ENCODE results near the gene BCL6B.
"Not testable (repeated sequence)": the region's sequence is repeated elsewhere in the genome, so short reads cannot be mapped to it uniquely, and the experiment has no call there.

The BCL6B gene

DNA sequence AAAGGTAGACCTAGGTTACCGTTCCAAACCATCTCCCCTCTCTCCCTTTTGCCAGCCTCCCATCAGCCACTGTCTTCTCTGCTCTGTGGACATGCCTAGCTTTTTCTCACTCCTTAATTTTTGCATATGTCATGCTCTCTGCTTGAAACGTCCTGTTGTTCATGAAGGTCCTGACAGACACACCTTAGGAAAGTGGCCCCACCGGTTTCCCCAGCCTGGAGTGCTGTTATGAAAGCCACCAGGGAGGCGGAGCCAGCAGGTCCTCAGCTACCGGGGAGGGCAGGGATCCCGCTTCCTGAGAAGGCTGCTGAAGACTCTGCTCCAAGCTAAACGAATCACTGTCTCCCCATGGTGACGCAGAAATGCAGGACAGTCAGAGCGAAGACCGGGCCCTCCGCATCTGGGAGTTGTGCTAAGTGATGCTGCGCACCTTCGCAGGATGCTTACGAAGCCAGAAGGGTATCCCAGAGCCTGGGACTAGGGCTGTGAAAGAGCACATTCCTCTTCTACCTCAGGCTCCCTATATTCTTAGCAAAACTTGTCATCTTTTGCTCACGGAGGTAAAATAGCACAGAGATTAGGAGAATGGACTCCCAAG lies 23.4 kb downstream of the BCL6B start:
- ATAC-seq (ENCODE audit: low read depth) (peak; percentile 11), DNase-seq (ENCODE audit: low spot score in 2 of 2) (peak in 1 of 2 donors; percentile 37)
- H3K27ac Mint-ChIP-seq, result peak overlapping the region; percentile 86
- peaks cover 26% of the 10 kb centered on the region for H3K4me1 Mint-ChIP-seq
- no peaks in the 10 kb centered on the region for H3K27me3 Mint-ChIP-seq
- H3K4me3 Mint-ChIP-seq, result peak overlapping the region; percentile 85
- no peaks in the 10 kb centered on the region for H3K9me3 Mint-ChIP-seq
- H3K36me3 Mint-ChIP-seq, result no peaks in the 10 kb centered on the region

DNA sequence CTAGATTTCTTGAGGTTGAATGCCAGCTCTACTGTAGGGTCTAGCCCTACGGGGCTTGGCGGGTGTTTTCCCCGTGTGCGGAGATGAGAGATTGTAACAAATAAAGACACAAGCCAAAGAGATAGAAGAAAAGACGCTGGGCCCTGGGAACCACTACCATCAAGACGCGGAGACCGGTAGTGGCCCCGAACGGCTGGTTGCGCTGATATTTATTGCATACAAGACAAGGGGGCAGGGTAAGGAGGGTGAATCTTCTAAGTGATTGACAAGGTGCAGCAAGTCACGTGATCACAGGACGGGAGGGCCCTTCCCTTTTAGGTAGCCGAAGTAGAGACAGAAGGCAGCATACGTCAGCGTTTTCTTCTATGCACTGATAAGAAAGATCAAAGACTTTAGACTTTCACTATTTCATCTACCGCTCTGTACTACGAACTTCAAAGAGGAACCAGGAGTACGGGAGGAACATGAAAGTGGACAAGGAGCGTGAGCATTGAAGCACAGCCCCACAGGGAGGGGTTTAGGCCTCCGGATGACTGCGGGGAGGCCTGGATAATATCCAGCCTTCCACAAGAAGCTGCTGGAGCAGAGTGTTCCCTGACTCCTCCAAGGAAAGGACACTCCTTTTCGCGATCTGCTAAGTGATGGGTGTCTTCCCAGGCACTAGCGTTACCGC lies 24.0 kb downstream of the BCL6B start:
- not testable (repeated sequence) for H3K27me3 Mint-ChIP-seq, H3K9me3 Mint-ChIP-seq, H3K36me3 Mint-ChIP-seq
- ATAC-seq (ENCODE audit: low read depth) (peak; percentile 44), DNase-seq (ENCODE audit: low spot score in 2 of 2) (peak; percentile 63 to 64)
- peak overlapping the region; percentile 86 for H3K27ac Mint-ChIP-seq
- H3K4me3 Mint-ChIP-seq, result peak overlapping the region; percentile 85
- H3K4me1 Mint-ChIP-seq, result peaks cover 27% of the 10 kb centered on the region

DNA sequence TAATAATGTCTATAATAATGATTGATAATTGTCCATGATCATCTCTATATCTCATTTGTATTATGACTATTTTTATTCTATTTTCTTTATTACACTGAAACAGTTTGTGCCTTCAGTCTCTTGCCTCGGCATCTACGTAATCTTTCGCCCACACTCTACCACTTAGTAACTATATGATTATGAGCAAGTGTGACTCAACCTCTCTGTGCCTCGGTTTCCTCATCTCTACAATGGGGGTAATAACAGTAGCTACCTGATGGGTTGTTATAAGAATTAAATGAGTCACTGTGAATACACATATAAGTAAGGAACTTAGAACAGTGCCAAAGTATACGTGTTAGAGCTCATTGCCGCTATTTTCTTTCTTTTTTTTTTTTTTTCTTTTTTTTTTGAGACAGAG lies 24.7 kb downstream of the BCL6B start:
- Mint-ChIP-seq H3K36me3 (no peaks in the 10 kb centered on the region), H3K9me3 (no peaks in the 10 kb centered on the region), H3K27me3 (no peaks in the 10 kb centered on the region), H3K4me3 (no peak overlapping the region), H3K27ac (peak overlapping the region; percentile 86), H3K4me1 (peaks cover 28% of the 10 kb centered on the region)
- no peak for DNase-seq (ENCODE audit: low spot score in 2 of 2)
- ATAC-seq (ENCODE audit: low read depth), result no peak

DNA sequence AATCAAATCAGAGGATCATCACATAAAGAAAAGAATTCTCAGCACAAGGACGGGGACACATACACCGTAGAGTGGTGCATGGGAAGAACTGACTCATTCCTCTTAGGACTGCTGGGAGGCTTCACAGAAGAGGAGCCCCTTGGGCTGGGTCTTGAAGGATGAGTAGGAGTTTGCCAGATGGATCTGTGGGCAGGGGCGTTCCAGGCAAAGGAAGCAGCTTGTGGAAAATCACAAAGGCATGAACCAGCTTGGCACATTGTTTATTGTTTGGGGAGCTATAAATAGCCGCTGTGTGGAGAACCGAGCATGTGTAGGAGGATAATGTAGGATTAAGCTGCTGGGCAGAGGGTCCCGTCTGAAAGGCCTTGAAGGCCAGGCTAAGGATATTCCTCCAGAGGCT lies 26.1 kb downstream of the BCL6B start:
- no peaks in the 10 kb centered on the region for H3K36me3 Mint-ChIP-seq
- DNase-seq (ENCODE audit: low spot score in 2 of 2), result no peak
- no peaks in the 10 kb centered on the region for H3K9me3 Mint-ChIP-seq
- H3K4me1 Mint-ChIP-seq, result peaks cover 20% of the 10 kb centered on the region
- no peak for ATAC-seq (ENCODE audit: low read depth)
- H3K4me3 Mint-ChIP-seq, result no peak overlapping the region
- H3K27me3 Mint-ChIP-seq, result no peaks in the 10 kb centered on the region
- H3K27ac Mint-ChIP-seq, result no peak overlapping the region

DNA sequence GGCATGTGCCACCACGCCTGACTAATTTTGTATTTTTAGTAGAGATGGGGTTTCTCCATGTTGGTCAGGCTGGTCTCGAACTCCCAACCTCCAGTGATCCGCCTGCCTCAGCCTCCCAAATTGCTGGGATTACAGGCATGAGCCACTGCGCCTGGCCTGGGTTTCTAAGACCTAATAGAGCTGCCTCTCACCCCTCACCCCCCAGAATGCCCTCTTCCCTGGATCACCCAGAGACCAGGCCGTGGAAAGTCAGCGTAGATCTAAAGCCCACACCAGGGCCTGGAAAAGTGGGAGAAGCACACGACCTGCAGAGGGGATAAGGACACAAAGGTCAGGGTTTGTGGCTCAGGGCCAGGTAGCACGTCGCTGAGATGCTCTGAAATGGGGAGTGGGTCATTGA lies 27.7 kb downstream of the BCL6B start:
- not testable (repeated sequence) for H3K27ac Mint-ChIP-seq; DNase-seq (ENCODE audit: low spot score in 2 of 2); H3K27me3 Mint-ChIP-seq; H3K4me3 Mint-ChIP-seq; H3K9me3 Mint-ChIP-seq; H3K36me3 Mint-ChIP-seq; ATAC-seq (ENCODE audit: low read depth)
- peaks cover 19% of the 10 kb centered on the region for H3K4me1 Mint-ChIP-seq

DNA sequence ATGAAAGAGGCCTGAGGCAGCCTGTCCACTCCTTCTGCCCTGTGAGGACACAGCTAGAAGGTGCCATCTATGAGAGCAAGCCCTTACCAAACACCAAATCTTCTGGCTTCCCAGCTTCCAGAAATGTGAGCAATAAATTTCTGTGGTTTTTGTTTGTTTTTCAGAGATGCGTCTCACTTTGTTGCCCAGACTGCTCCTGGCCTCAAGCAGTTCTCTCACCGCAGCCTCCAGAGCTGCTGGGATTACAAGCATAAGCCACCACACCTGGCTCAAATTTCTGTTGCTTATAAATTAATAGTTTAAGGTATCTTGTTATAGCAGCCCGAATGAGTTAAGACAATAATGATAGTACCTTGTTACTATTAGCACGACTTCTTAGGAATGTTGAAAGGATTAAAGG lies 33.5 kb downstream of the BCL6B start:
- Mint-ChIP-seq H3K36me3 (no peaks in the 10 kb centered on the region), H3K27me3 (peaks cover 10% of the 10 kb centered on the region), H3K9me3 (no peaks in the 10 kb centered on the region), H3K4me1 (peaks cover 5% of the 10 kb centered on the region), H3K4me3 (no peak overlapping the region), H3K27ac (no peak overlapping the region)
- ATAC-seq (ENCODE audit: low read depth) (no peak), DNase-seq (ENCODE audit: low spot score in 2 of 2) (no peak)

DNA sequence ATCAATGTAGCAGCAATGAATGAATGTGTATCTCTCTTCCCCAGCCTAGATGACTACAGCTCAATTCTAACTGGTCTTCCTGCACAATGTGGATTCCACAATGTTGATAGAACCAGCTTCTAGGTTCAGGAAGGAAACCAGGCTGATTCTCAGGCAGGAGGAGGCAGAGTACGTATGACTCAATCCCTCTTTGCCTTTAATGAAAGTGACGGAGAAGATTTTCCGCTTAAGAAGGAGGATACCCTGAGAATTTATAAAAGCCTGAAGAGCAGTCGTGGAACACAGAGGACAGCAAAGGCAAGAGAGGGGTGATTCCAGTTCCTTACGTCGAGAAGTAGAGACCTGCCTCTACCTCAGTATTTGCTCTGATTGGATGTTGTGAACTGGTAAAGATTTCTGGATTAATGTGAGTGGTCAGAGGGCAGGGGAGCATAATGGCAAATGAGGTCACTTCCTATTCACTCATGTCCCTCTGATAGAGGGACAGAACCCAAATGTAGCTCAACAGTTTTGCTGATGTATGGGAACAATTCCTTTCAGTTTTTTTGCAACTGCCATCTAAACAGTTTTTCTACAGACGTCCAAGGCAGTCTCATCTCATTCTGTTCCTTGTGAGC lies 36.1 kb downstream of the BCL6B start:
- peaks cover 19% of the 10 kb centered on the region for H3K27me3 Mint-ChIP-seq
- H3K4me3 Mint-ChIP-seq, result no peak overlapping the region
- no peaks in the 10 kb centered on the region for H3K9me3 Mint-ChIP-seq
- DNase-seq (ENCODE audit: low spot score in 2 of 2) (no peak), ATAC-seq (ENCODE audit: low read depth) (no peak)
- H3K4me1 Mint-ChIP-seq, result no peaks in the 10 kb centered on the region
- no peaks in the 10 kb centered on the region for H3K36me3 Mint-ChIP-seq
- no peak overlapping the region for H3K27ac Mint-ChIP-seq

DNA sequence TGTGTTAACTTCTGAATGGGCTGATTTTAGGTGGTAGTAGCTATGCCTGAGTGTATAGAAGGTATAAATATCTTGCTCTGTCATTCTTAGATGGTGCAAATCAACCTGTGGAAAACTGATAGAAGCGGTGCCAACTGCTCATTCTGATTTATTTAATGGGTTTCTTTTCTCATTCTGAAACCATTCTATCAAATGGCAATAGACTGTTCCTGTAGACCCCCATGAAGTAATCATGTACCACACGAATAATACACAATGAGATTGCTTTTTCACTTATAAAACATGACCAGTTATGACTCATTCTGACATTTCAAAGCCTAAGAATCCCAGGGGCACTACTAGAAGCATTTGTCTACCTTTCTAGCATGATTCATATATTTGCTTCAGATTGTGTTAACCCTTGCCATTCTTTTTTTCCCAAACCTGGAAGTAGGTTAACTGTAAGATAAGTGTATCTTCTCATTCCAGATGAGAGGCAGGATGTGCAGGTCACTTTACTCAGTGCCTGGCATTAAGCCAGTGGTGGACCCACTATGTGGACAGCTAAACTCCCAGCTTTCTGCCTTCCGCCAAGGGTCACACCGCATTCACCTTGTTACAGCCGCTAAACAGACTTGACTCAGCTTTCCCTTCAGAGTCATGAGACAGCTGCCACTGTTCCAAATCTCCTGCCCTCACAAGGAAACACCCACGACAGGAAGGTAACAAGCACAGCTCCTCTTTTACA lies 37.5 kb downstream of the BCL6B start:
- H3K9me3 Mint-ChIP-seq, result no peaks in the 10 kb centered on the region
- H3K27me3 Mint-ChIP-seq, result peaks cover 21% of the 10 kb centered on the region
- H3K4me1 Mint-ChIP-seq, result no peaks in the 10 kb centered on the region
- no peak overlapping the region for H3K4me3 Mint-ChIP-seq
- ATAC-seq (ENCODE audit: low read depth) (no peak), DNase-seq (ENCODE audit: low spot score in 2 of 2) (no peak)
- H3K27ac Mint-ChIP-seq, result no peak overlapping the region
- no peaks in the 10 kb centered on the region for H3K36me3 Mint-ChIP-seq

DNA sequence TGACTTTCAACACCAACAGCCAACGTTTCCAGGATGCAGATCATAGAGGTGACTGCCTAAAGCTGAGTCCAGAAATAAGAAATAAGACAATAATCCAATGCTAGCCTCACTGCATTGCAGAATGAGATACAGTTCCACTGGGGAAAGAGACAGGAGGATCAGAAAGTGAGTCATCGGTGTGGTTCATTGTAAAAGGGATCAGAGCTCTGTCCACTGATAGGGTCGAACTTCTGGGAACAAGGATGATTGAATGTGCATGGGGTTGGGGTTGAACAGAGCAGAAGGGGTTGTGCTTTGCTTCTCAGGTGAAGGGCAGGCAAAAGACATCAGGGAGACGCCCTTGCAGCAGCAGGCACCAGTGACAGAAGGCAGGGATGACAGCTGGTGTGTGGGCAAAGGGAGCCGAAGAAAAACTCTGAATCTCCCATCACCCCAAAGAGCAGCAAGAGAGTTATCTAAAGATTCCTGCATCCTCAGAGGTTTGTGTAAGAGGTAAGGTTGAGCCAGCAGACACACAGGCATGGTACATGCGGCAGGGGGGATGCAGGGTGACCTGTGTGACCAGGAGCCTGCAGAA lies 40.8 kb downstream of the BCL6B start:
- H3K4me3 Mint-ChIP-seq, result no peak overlapping the region
- H3K36me3 Mint-ChIP-seq, result peaks cover 7% of the 10 kb centered on the region
- no peak for ATAC-seq (ENCODE audit: low read depth)
- DNase-seq (ENCODE audit: low spot score in 2 of 2), result no peak
- peaks cover 9% of the 10 kb centered on the region for H3K9me3 Mint-ChIP-seq
- peaks cover 24% of the 10 kb centered on the region for H3K27me3 Mint-ChIP-seq
- H3K4me1 Mint-ChIP-seq, result no peaks in the 10 kb centered on the region
- H3K27ac Mint-ChIP-seq, result no peak overlapping the region

DNA sequence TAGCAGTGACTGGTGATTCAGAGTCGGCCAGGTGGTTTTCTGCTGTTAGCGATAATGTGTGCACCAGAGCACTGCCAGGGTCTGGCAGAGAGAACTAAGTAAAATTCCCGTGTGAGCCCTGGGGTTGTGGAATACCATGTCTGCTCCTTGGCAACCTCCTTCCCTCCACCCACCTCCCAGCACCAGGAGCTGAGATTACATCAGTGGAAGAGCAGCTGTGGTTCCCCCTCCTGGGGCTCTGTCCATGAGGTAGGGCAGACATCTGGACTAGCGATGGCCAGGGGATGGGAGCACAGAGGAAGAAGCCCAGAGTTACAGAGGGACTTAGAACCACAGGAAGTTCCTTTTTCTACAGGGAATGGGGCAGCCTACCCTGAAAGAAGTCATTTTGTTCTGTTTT lies 41.4 kb downstream of the BCL6B start:
- Mint-ChIP-seq H3K36me3 (peaks cover 9% of the 10 kb centered on the region), H3K4me3 (no peak overlapping the region), H3K4me1 (no peaks in the 10 kb centered on the region), H3K9me3 (peaks cover 14% of the 10 kb centered on the region), H3K27me3 (peaks cover 22% of the 10 kb centered on the region), H3K27ac (no peak overlapping the region)
- DNase-seq (ENCODE audit: low spot score in 2 of 2) (no peak), ATAC-seq (ENCODE audit: low read depth) (no peak)

DNA sequence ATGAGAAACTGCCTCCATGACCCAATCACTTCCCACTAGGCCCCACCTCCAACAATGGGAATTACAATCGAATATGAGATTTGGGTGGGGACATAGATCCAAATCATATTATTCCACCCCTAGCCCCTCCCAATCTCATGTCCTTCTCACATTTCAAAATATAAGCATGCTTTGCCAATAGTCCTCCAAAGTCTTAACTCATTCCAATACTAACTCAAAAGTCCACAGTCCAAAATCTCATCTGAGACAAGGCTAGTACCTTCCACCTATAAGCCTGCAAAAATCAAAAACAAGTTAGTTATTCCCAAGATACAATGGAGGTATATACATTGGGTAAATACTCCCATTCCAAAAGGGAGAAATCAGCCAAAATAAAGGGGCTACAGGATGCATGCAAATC lies 44.3 kb downstream of the BCL6B start:
- ATAC-seq (ENCODE audit: low read depth) (no peak), DNase-seq (ENCODE audit: low spot score in 2 of 2) (no peak)
- H3K36me3 Mint-ChIP-seq, result peaks cover 11% of the 10 kb centered on the region
- no peak overlapping the region for H3K27ac Mint-ChIP-seq
- H3K4me1 Mint-ChIP-seq, result no peaks in the 10 kb centered on the region
- peaks cover 15% of the 10 kb centered on the region for H3K9me3 Mint-ChIP-seq
- peaks cover 19% of the 10 kb centered on the region for H3K27me3 Mint-ChIP-seq
- no peak overlapping the region for H3K4me3 Mint-ChIP-seq

DNA sequence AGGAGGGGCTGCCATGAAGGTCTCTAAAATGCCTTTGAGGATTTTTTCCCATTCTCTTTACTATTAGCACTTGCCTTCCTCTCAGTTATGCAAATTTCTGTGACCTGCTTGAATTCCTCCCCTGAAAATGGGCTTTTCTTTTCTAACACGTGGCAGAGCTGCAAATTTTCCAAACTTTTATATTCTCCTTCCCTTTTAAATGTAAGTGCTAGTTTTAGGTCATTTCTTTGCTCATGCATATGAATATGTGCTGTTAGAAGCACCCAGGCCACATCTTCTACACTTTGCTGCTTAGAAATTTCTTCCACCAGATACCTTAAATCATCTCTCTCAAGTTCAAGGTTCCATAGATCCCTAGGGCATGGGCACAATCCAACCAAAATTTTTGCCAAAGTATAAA lies 45.4 kb downstream of the BCL6B start:
- Mint-ChIP-seq H3K4me3 (no peak overlapping the region), H3K27me3 (peaks cover 17% of the 10 kb centered on the region), H3K9me3 (peaks cover 15% of the 10 kb centered on the region), H3K4me1 (no peaks in the 10 kb centered on the region), H3K27ac (no peak overlapping the region), H3K36me3 (peaks cover 11% of the 10 kb centered on the region)
- DNase-seq (ENCODE audit: low spot score in 2 of 2) (no peak), ATAC-seq (ENCODE audit: low read depth) (no peak)

DNA sequence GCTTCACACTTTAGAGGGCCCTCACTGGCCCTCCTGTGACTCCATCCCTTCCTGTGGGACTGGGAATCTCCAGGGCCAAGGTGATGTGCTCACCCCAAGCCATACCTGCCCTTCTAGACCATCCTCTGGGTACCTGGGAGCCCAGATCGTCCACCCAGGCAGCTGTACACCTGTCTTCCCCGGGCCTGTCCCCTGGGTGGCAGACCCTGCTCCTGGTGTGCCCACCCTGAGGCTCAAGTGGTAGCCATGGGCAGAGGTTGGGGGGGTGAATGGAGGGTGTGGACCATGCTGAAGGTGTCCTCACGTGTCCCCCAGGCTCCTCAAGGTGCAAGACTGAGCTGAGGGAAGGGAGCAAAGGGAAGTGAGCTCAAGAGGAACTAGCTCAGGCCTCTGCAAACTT lies 47.9 kb downstream of the BCL6B start:
- H3K36me3 Mint-ChIP-seq, result peaks cover 11% of the 10 kb centered on the region
- ATAC-seq (ENCODE audit: low read depth) (no peak), DNase-seq (ENCODE audit: low spot score in 2 of 2) (no peak)
- peaks cover 8% of the 10 kb centered on the region for H3K27me3 Mint-ChIP-seq
- no peaks in the 10 kb centered on the region for H3K4me1 Mint-ChIP-seq
- no peak overlapping the region for H3K27ac Mint-ChIP-seq
- H3K4me3 Mint-ChIP-seq, result no peak overlapping the region
- peaks cover 15% of the 10 kb centered on the region for H3K9me3 Mint-ChIP-seq

DNA sequence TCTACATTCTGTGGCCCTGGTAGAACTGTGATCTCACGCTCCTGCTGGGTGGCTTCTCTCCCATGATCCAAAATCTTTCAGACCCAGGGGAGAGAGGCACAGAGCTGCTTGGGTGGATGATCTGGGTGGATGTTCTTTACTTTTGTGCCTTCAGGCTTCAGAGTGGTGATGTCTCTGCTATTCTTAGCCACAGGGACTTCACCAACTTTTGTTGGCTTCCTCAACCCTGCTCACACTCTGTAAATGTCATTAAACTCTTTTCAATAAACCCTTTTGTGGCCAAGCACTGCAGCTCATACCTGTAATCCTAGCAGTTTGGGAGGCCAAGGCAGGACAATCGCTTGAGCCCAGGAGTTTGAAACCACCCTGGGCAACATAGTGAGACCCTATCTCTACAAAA lies 49.6 kb downstream of the BCL6B start:
- Mint-ChIP-seq H3K27ac (no peak overlapping the region), H3K4me1 (peaks cover 3% of the 10 kb centered on the region), H3K9me3 (peaks cover 13% of the 10 kb centered on the region), H3K27me3 (peaks cover 10% of the 10 kb centered on the region), H3K36me3 (peaks cover 10% of the 10 kb centered on the region), H3K4me3 (no peak overlapping the region)
- DNase-seq (ENCODE audit: low spot score in 2 of 2), result no peak
- ATAC-seq (ENCODE audit: low read depth), result no peak

All from memory B cell (primary cell).